HUES64 (cell line): ENCODE measurements around the gene NKAP. TPM values are rescaled to one million over a fixed set of nuclear protein-coding genes. Genes with fewer than 3 reads are reported as not detected.
"Not testable (repeated sequence)": the region's sequence is repeated elsewhere in the genome, so short reads cannot be mapped to it uniquely, and the experiment has no call there.

Source experiments
- H3K27ac ChIP-seq: 2 replicates; pipeline ENCODE4 v1.7.0; 2013; ENCODE audit warnings: low read depth, low read length, inconsistent platforms
- H3K27me3 ChIP-seq: 2 replicates; pipeline ENCODE4 v1.6.1; 2013; ENCODE audit warnings: mild to moderate bottlenecking, low read length; ENCODE audit not compliant: insufficient read depth
- H3K36me3 ChIP-seq: 2 replicates; pipeline ENCODE4 v1.6.1; 2013; ENCODE audit warnings: mild to moderate bottlenecking, low read length; ENCODE audit not compliant: insufficient read depth
- H3K4me1 ChIP-seq: 2 replicates; pipeline ENCODE4 v1.6.1; 2013; ENCODE audit warnings: mild to moderate bottlenecking, low read length, moderate library complexity; ENCODE audit not compliant: insufficient read depth
- H3K4me3 ChIP-seq: 2 replicates; pipeline ENCODE4 v1.5.1; 2013; ENCODE audit warnings: mild to moderate bottlenecking, low read length, moderate library complexity
- H3K9ac ChIP-seq: 2 replicates; pipeline ENCODE4 v1.6.1; 2013; ENCODE audit warnings: mild to moderate bottlenecking, low read depth, low read length
- H3K9me3 ChIP-seq: 2 replicates; pipeline ENCODE4 v1.6.1; 2013; ENCODE audit warnings: low read depth, low read length; ENCODE audit not compliant: insufficient read depth
- whole genome bisulfite sequencing: fragments of 150-250, 120-280 bp; methylation state at CpG from one replicate; pipeline ENCODE4 v1.1.7; 2013; ENCODE audit warnings: missing lambda C conversion rate; 5-methylcytosine and 5-hydroxymethylcytosine counted together
- polyA plus RNA-seq, 2 experiments: library from polyadenylated mRNA; stranded (reverse); fragments of 50-300 nt; gene quantifications; one replicate each; pipeline ENCODE4 v1.2.3, GENCODE V29; 2013

Gene NKAP
- polyA plus RNA-seq (2013, experiment 1 of 2) = 4.6 TPM
- polyA plus RNA-seq (2013, experiment 2 of 2) = 4.9 TPM

DNA sequence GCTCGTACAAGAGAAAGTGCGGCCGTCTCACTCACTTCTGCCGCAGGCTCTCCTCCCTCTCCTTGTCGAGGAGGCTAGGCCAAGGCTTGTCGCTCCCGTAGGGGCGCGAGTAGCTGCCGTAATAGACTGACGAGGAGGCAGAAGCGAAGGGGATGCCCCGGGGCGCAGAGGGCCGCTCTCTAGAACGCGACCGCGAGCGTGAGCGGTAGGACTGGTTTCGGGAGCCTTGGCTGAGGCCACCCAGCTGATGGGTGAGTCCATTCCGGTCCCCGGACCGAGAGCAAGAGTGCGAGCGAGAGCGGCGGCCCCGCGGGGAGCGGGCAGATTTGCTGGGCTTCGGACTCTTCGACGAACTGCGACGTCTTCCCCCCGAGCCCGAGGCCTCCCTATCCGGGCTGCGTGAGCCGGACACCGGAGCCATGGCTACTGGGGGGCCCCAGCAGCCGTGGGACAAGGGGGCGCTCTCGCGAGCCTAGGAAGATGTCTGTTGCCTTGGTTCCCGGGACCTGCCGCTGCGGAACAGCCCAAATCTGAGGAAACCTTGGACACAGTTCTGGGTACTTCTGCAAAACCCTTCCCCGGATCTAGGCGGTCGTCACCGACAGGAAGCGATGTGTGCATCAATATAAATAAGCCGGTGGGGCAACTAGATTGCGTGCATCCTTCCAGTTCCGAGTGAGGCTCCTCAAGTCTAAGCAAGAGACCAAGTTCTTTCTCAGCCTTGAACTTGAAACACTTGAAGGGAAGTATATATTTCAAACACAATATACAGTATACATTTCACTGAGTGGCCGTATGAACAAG is at the start of gene NKAP:
Gene NKAP, minus strand, starts transcription at position 567 of the 804 bp plus-strand sequence. Its CDS starts 146 bp downstream, at position 421.
- Histone ChIP-seq H3K27ac (peak within 1 kb of the TSS; percentile 81; the same call in 1 of the 2 replicates), H3K36me3 (no peaks in the 10 kb centered on the region), H3K27me3 (no peaks in the 10 kb centered on the region), H3K9me3 (no peaks in the 10 kb centered on the region), H3K4me3 (peak within 1 kb of the TSS; percentile 84), H3K9ac (peak within 1 kb of the TSS; percentile 77), H3K4me1 (no peaks in the 10 kb centered on the region)
- WGBS = under 1% methylated on average over 59 of the region's 59 CpGs

DNA sequence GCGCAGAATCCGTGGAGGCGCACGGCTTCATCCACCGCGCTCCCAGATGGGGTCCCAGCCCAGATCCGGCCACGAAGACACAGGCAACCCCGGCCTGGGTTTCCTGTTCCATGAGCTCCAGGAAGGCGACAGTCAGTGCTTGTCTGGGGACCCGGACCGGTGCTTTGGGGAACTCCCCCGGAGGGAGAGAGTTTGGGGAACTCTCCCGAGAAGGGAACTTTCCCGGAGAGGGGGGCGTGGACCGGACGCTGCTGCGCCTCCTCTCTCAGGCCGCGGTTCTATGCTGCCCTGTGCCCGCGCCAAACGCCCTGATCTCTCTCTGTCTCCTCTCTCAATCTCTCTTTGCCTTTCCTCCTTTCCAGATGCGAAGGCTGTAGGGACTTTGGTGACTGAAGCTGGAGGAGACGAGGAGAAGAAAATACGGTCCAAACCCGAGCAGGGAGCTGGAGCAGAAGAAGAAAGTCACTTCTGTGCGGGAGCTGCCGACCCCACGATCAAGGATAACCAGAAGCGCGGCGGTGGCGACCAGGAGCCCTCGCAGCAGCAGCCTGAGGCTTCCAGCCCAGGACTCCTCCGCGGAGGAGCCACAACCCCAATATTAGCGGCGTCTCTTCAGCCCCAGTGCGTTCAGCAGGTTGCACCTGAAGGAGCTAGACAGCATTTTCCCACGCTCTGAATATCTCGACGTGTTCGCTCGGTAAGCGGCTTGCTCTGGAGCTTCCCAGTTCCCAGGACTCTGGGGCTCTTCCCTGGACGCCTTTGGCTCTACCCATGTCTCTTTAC is 47.6 kb upstream of the NKAP start:
- no peak overlapping the region for H3K27ac ChIP-seq
- H3K4me3 ChIP-seq = peak overlapping the region; percentile 46
- no peaks in the 10 kb centered on the region for H3K9me3 ChIP-seq
- H3K4me1 ChIP-seq = no peaks in the 10 kb centered on the region
- under 1% methylated on average over 44 of the region's 48 CpGs for WGBS
- no peaks in the 10 kb centered on the region for H3K36me3 ChIP-seq
- peaks cover 98% of the 10 kb centered on the region for H3K27me3 ChIP-seq
- no peak overlapping the region for H3K9ac ChIP-seq

DNA sequence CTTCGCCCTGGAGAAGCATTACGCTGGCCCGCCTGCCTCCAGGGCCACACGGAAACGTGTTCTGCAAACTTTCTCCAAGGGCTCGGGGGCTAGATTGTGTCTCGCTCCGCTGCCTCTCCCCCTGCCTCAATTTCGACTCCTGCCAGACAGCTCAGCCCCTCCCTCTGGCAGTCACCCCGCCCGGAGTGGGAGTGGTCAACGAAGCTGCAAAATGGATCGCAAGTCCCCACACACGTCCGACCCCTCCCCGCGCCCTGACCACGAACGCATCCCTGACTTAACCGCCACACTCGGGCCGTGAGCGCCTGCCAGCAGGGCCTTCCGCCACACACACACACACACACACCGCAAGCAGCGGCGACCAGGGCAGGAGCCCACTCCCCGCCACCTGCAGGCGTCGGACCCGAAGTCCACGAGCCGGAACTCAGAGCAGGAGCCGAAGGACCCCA is 47.0 kb upstream of the NKAP start:
- WGBS = under 1% methylated on average over 34 of the region's 34 CpGs
- Histone ChIP-seq H3K9me3 (no peaks in the 10 kb centered on the region), H3K9ac (no peak overlapping the region), H3K4me1 (no peaks in the 10 kb centered on the region), H3K27me3 (peaks cover 94% of the 10 kb centered on the region), H3K36me3 (no peaks in the 10 kb centered on the region), H3K27ac (no peak overlapping the region), H3K4me3 (peak overlapping the region; percentile 46)

DNA sequence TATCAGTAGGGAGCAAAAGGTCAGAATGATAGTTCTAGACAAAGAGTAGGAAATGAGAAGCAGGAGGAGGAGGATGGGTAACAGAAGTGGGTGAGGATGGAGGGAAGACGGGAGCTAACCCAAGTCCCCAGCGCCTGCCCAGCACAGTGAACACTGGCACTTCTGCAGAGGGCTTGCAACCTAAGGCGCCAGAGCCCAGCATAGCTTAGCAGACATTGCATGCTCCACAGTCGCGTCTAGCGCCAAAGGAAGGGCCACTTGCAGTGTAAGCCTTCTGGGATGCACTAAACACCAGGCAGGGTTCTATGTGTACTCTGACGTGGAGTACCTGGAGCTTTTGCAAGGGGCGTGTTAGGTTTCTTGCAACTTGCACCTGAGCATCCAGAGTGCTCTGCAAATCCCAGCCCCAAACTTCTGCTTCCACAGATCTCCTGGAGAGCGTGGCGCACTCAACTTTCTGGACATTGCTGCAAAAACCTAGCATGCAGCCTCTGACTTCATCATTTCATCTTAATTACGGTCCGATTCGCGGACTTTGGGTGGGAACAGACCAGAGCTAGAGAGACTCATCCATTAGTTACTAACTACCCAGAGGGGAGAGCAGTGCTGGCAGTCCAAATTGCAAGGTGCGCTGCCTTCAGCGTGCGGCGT is 46.5 kb upstream of the NKAP start:
- 6% methylated on average over 18 of the region's 18 CpGs for WGBS
- H3K36me3 ChIP-seq = no peaks in the 10 kb centered on the region
- H3K9me3 ChIP-seq = no peaks in the 10 kb centered on the region
- H3K27ac ChIP-seq = no peak overlapping the region
- peaks cover 94% of the 10 kb centered on the region for H3K27me3 ChIP-seq
- H3K9ac ChIP-seq = no peak overlapping the region
- H3K4me3 ChIP-seq = peak overlapping the region; percentile 46
- no peaks in the 10 kb centered on the region for H3K4me1 ChIP-seq

DNA sequence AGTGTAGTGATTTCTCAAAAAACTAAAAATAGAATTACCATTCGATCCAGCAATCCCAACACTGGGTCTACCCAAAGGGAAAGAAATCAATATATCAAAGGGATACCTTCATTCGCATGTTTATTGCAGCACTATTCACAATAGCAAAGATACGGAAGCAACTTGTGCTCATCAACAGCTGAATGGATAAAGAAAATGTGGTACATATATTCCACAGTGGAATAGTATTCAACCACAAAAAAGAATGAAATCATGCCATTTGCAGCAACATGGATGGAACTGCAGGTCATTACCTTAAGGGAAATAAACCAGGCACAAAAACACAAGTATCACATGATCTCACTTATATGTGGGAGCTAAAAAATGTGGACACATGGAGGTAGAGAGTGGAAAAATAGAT is 42.7 kb upstream of the NKAP start:
- H3K27ac ChIP-seq = no peak overlapping the region
- H3K9me3 ChIP-seq = no peaks in the 10 kb centered on the region
- H3K27me3 ChIP-seq = peaks cover 70% of the 10 kb centered on the region
- H3K36me3 ChIP-seq = no peaks in the 10 kb centered on the region
- H3K4me1 ChIP-seq = no peaks in the 10 kb centered on the region
- no peak overlapping the region for H3K4me3 ChIP-seq
- 89% methylated on average over 3 of the region's 3 CpGs for WGBS
- H3K9ac ChIP-seq = no peak overlapping the region

DNA sequence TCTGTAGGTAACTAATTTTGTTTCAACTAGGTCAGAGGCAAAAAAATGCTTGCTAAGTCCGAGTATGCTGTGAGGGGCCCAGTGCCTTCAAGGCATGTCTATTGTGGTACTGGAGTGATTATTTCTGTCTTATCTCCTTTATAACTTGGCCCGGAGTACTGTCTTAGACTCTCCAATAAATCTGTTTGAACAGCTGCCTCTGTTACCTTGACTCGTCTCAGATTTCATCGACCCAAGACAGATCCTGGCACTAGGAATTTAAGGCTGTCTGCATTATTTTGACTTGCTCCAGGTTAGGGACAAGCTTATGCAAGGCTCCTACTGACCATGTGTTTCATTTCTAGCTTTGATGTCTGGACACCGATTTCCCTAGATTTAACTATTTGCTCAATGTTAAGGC is 41.1 kb upstream of the NKAP start:
- Histone ChIP-seq H3K9me3 (no peaks in the 10 kb centered on the region), H3K36me3 (no peaks in the 10 kb centered on the region), H3K4me3 (no peak overlapping the region), H3K4me1 (no peaks in the 10 kb centered on the region), H3K27ac (no peak overlapping the region), H3K27me3 (peaks cover 55% of the 10 kb centered on the region), H3K9ac (no peak overlapping the region)
- 76% methylated on average over 5 of the region's 5 CpGs for WGBS

DNA sequence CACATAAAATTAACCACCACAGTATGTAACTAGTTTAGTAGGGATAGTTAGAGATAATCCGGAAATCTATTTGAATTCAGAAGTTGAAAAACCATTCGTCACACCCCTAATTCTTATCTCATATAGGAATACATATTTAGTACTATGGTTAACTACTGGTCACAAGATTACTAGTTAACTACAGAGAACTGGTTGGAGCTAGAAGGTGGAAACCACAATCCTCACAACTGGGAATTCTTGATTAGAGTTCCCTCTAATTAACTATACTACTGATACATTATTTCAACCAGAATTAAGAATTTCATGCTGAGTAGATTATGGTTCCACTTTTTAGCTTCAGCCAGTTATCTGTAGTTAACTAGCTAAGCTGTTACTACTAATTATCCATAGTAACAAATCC is 39.9 kb upstream of the NKAP start:
- Histone ChIP-seq H3K27me3 (peaks cover 49% of the 10 kb centered on the region), H3K9ac (no peak overlapping the region), H3K9me3 (no peaks in the 10 kb centered on the region), H3K36me3 (no peaks in the 10 kb centered on the region), H3K4me1 (no peaks in the 10 kb centered on the region), H3K4me3 (no peak overlapping the region), H3K27ac (no peak overlapping the region)
- WGBS = no CpG with 5 or more reads among the region's 2 CpGs

DNA sequence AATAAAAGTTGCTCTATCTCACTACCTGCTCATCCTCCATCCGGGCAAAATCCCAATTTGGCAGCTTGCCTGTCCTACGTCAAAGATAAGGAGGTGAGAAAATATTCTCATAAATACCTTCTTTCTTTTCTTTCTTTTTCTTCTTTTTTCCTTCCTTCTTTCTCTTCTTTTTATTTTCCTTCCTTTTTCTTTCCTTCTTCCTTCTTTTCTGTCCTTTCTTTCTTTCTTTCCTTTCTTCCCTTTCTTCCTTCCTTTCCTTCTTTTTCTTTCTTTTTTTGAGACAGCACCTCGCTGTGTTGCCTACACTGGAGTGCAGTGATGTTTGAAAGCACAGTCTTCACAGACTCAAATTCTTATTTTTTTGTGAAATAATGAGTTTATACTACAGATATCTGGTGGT is 38.6 kb upstream of the NKAP start:
- Histone ChIP-seq H3K36me3 (no peaks in the 10 kb centered on the region), H3K27ac (no peak overlapping the region), H3K9ac (no peak overlapping the region), H3K9me3 (no peaks in the 10 kb centered on the region), H3K4me3 (no peak overlapping the region), H3K4me1 (no peaks in the 10 kb centered on the region), H3K27me3 (peaks cover 36% of the 10 kb centered on the region)
- 28% methylated on average over 2 of the region's 3 CpGs for WGBS

DNA sequence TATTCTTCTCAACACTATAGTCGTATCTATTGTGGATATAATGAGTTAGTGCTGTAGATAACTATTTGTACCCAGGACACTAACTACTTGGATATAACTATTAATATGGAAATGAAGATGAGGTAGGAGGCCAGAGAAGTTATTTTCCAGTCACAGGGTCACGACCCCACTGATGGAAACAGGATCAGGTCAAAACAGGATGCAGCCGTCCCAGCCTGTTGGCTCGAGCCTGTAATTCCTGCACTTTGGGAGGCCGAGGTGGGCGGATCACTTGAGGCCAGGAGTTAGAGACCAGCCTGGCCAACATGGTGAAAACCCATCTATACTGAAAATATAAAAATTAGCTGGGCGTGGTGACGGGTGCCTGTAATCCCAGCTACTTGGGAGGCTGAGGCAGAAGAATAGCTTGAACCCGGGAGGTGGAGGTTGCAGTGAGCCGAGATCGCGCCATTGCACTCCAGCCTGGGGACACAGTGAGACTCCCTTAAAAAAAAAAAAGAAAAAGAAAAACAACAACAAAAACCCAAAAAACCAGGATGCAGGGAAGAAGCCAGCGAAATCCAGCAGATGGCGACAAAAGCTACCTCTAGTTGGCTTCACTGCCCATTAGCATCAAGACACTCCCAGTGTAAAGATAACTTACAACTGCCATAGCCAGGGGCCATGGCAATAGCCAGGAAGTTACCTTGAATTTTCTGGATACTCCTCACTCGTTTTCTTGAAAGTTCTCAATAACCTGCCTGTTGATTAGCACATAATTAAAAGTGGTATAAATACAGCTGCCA is 37.9 kb upstream of the NKAP start:
- Histone ChIP-seq H3K4me1 (no peaks in the 10 kb centered on the region), H3K4me3 (no peak overlapping the region), H3K9ac (no peak overlapping the region), H3K36me3 (no peaks in the 10 kb centered on the region), H3K27ac (no peak overlapping the region), H3K27me3 (peaks cover 31% of the 10 kb centered on the region), H3K9me3 (no peaks in the 10 kb centered on the region)
- 27% methylated on average over 10 of the region's 15 CpGs for WGBS

DNA sequence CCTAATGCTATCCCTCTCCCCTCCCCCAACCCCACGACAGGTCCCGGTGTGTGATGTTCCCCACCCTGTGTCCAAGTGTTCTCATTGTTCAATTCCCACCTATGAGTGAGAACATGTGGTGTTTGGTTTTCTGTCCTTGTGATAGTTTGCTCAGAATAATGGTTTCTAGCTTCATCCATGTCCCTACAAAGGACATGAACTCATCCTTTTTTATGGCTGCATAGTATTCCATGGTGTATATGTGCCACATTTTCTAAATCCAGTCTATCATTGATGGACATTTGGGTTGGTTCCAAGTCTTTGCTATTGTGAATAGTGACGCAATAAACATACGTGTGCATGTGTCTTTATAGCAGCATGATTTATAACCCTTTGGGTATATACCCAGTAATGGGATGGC is 33.6 kb upstream of the NKAP start:
- H3K9me3 ChIP-seq, H3K27ac ChIP-seq, H3K36me3 ChIP-seq, H3K27me3 ChIP-seq, H3K4me1 ChIP-seq, H3K4me3 ChIP-seq, H3K9ac ChIP-seq: not testable (repeated sequence)
- no CpG with 5 or more reads among the region's 4 CpGs for WGBS
